HL-60/S4 (cell line): ENCODE data around the gene NFIX.

Experiments
- in situ Hi-C: fragments of 300-500 bp; cut with MboI; formaldehyde crosslinking; loops from 2 replicates; pipeline ENCODE4 v1.14.3; 2022; ENCODE audit warnings: low sequenced_read_pairs

NFIX gene

DNA sequence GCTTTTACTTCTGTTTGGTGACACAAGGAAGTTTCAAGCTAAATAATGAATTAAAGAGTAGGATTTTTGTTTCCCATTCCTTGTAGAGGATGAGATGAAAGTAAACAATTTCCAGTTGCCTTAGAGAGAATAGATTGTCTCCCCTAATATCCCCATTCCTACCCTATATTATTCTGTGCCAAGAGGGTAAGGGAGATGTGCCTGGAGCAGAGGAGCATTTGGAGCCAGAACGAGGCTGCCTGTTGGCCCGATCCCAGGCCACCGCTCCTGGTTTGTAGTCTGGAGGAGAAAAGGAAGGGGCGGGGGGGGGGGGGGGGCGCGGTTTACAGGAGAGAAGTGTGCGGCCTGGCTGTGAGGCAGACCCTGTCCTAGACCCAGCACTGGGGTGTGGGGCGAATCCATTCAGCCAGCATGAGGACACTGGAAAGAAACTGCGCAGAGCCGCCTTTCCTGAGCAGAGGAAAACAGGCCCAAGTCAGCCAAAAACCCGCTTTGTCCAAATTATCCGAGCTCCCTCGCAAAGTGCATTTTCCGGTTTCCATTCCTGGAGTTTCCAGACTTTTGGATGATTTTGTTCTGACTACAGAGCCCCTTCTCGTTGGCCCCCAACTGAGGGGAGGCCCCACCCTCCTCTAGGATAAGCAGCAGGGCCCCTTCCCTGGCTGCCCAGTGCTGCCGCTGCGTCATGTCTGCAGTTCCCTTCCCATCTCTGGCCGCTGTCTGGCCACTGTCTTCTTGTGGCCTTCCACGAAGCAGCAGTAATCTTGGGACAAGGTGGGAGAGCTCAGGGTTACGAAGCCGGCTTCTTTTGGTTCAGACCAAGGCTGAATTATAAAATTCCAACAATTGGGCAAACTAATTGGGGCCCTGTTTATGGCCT is 23.0 kb downstream of the NFIX start:
- in situ Hi-C loops = no loop called here

DNA sequence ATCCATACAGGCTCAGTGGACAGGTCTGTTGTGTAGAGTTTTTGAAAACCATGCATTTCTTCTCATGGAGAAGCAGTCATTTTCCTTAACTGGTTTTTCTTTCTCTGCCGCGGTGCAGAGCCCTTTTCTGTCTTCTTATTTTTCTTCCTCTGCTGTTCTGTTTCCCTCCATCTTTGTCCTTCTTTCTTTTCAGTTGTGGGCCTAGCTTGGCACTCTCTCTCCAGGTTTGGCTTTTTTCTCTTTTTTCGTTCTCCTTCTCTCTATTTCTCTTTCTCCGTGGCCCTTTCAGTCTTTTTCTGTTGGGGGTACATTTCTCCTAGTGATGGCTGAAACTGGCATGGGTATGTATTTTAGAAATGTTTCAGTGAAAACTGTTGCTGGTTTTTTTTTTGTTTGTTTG is 24.1 kb downstream of the NFIX start:
- in situ Hi-C loops = no loop called here

DNA sequence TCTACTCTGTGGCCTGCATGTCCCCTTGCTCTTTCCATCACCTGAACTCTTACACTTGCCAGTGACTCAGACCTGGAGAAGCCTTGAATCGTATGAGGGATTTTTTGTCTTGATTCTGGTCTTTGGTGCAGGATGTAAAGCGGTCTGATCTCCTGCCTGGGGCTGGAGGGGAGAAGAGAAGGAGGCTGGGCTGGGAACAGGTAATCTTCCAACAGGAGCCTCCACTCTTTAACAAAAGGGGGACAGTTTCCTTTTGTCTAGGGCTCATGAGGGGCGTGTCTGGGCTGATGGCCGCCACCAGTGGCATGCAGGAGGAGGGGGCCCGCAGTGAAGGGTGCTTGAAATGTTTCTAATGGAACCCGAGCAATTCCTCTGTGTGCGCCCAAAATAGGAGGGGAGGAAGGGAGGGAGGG is 24.7 kb downstream of the NFIX start:
- in situ Hi-C loops = no loop called here

DNA sequence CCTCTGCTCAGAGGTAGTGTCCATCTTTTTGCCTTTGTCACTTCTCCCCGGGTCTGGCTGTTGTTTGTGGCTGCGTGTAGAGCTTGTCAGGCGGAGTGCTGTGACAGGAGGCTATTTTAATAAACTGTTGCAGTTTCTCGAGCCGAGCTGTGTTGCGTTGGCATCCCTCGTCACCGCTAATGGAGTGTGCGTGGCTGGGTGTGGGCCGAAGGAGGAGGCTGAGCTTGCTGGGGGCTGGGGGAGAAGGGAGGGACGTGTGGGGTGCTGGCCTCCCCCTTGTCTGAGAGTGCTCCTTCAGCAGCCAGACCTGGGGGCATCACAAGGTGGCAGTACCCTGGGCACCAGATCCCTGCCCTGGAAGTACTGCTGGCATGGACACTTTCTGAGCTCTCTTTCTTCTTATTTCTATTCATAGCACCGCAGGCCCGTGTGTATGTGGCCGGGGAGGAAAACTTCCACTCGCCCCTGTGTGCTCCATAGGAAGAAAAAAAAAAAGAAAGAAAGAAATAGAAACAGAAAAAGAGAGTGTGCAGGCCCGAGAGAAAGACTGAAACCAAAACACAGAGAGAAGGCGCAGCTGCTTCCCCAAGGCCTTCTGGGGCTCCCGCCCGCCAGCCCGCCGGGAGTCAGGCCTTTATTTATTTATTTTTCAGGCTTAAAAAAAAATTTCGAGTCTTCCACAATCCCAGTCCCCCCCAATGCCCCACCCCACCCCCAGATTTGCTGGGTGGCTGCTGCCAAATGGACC is 27.0 kb downstream of the NFIX start:
- in situ Hi-C loops = no loop called here

DNA sequence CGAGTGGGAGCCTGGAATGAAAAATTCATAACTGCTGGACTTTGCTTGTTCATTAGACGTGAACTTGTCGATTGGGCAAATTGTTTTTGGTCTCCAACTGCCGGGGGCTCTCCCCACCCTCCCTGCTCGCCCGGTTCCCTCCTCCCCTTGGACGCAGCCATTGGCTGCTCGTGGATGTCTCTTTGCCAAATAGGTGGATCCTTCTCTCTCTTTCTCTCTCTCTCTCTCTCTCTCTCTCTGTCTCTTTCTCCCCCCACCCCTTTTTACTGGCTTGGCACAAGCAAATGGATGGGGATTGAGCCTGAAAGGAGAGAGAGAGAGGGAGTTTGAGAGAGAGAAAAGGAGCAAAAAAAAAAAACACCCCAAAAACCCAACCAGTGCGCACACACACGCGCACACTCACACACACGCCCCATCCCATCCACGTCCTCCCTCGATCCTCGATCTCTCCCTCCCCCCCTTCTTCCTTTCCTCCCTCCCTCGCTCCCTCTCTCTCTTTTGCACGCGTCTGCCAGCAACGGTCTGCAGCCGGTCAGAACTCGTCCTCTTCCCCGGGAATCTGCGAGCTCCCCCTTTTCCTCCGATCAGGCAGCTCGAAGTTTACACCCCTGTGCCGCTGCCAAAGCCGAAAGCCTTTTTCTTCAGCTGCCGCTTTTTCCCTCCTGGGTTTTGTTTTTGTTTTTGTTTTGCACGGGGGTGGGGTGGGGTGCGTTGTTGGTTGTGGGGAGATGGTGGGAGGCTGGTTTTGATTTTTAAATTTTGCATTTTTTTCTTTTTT is 27.8 kb downstream of the NFIX start:
- in situ Hi-C loops = no loop called here

DNA sequence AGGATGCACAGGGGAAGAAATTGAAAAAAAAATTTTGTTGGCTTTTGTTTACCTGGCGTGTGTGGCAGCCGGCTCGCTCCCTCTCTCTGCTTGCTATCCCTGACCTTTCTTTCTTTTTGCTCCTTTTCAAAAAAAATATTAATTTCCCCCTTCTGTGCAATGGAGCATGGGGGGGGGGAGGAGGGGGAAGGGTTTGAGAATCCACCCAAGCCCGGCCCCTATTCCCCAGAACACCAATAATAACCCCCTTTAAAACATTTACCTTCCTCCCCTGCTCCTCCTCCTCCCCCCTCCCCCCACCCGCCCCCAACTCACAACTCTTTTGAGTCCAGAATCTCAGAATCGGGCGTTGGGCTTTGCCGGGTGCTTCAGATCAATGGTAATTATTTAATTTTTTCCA is 28.4 kb downstream of the NFIX start:
- in situ Hi-C loops = no loop called here

DNA sequence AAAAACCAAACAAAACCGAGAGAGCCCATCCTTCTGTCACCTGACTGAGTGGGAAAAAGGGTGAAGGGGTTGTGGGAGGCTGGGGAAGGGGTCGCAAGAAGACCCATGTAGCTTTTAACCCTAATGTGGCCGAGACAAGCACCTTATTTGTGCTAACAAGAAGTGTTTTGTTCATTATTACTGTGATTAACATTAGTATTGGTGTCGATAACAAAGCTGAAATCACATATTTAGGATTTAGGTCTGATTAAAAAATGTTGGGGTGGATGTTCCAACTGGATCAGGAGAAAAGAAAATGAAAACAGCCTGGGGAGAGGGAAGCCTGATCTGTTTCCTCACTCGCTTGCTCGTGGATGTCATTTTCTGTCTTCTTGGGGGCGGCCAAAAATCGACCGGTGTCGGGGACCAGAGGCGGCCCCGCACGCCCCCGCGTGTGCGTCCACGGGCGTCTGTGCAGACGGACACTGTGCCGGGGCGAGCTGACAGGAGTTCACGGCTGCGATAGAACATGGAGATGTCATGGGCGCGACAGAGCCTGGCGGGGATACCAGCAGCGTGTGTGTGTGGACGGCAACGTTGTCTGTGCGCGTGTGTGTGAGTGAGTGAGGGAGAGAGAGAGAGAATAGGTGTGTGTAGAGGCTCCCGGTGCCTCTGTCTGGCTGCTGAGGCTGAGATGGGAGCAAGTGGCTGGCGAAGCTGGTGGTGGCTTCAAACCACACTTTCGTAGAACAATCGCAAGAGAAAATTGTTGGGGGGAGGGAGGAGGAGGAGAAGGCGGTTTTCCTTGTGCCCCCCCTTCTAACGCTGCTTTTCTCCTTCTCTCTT is 29.1 kb downstream of the NFIX start:
- in situ Hi-C loops = no loop called here

DNA sequence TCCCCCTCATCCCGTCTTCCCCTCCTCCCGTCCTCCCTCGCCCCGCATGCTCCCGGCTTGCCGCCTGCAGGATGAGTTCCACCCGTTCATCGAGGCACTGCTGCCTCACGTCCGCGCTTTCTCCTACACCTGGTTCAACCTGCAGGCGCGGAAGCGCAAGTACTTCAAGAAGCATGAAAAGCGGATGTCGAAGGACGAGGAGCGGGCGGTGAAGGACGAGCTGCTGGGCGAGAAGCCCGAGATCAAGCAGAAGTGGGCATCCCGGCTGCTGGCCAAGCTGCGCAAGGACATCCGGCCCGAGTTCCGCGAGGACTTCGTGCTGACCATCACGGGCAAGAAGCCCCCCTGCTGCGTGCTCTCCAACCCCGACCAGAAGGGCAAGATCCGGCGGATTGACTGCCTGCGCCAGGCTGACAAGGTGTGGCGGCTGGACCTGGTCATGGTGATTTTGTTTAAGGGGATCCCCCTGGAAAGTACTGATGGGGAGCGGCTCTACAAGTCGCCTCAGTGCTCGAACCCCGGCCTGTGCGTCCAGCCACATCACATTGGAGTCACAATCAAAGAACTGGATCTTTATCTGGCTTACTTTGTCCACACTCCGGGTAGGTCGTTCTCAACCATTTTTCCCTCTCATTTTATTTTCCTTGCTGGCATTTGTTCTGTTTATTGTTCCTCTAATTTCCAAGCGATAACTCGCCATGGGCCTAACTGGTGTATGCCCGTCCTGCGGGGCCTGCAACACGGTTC is 29.8 kb downstream of the NFIX start:
- in situ Hi-C loops = no loop called here

DNA sequence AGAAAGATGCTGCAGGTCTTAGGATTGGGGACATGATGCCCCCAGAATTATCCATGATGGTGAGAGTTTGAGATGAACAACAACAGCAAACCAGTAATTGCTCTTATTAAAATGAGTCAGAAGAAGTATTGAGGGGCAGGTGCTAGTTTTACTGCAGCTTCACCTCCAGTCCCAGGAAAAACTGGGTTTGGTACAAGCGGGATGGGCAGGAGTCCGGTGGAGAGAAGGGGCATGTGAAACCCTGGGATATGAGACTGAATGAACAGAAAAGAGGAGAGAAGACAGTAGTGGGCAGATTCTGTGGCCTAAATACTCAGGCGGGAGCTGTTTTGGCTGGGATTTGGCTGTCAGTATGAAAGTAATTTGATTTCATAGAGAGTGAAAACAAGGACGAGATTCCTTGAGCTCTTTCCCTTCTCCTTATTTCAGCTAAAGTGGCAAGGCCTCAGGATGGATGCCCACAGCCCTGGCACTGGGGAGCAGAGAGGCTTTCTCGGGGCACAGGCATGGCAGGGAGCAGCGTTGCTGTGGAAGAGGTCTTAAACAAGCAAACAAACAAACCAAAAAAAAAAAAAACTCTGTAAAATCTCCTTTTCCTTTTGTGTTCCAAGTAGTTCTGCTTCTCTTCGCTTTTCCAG is 30.7 kb downstream of the NFIX start:
- in situ Hi-C loops = no loop called here

DNA sequence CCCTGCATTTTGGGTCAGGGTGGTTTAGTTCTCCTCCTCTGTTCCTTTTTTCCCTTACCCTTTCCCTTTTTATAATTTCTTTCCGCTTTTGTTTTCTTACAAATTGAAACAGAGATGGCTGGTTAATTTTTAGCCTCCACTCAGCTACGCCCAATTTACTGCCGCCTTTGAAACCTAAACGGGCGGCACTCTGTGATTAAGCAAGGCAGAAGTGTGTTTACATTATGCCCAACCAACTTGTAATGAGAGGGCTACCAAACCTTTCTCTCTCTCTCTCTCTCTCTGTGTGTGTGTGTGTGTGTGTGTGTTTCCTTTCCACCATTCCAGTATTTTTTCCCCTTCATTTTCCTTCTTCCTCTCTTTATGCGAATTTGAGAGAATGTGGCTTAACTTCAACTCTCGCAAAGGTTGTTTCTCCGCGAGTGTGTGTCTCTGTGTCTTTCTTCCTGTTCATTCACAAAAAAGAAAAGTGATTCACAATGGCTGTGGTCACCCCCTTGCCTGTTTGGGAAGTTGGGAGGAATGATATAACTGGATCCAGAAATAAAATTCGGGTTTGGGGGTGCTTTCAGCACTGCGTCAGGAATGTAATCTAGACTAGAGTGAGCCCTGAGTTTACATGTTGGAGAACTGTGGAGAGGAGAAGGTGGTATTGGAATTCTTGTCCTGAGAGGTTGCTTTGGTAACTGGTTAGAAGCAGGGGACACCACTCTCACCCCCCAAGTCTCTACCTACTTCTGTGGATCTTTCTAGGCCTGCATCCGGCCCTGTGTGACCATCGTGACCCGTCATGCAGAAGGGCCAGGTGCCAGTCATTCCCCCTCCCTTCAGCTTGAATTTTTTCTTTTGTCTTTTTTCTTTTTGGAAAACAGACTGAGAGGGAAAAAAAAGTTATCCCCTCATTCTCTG is 31.4 kb downstream of the NFIX start:
- in situ Hi-C loops = no loop called here

DNA sequence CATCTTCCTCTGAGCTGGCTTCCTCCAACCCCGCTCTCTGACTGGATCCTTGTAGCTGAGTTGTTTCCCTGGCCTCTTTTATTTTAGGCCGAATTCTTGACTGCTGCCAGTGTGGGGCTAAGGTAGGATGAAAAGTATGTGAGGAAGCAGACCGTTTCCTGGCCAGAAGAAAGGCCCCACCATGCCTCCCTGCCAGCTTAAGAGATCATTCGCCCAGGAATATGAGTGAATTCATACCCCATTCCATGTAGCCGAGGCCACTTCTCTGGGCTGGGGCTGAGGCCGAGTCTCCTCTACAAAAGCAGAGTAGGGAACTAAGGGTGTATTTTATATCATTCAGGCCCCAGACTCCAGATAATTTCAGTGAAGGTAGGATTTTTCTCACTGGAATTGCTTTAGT is 32.3 kb downstream of the NFIX start:
- in situ Hi-C loops = no loop called here

DNA sequence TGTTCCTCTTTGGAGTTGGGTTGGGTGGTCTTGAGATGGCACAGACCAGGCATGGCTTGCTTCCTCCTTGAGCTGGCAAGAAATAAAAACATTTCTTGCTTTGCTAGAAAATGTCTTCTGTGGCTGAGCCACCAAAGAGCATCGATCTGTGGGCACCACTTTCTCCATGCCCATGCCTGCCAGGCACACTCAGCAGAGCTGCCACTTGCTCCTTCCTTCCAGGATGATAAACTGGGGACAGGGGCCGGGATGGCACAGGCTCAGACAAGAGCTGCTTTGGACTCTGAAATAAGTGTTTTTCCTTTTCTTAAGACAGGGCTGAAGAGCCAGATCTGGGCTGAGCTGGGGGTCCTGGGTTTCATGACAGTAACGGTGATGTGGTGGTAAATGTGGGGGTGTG is 32.8 kb downstream of the NFIX start:
- in situ Hi-C loops = no loop called here

DNA sequence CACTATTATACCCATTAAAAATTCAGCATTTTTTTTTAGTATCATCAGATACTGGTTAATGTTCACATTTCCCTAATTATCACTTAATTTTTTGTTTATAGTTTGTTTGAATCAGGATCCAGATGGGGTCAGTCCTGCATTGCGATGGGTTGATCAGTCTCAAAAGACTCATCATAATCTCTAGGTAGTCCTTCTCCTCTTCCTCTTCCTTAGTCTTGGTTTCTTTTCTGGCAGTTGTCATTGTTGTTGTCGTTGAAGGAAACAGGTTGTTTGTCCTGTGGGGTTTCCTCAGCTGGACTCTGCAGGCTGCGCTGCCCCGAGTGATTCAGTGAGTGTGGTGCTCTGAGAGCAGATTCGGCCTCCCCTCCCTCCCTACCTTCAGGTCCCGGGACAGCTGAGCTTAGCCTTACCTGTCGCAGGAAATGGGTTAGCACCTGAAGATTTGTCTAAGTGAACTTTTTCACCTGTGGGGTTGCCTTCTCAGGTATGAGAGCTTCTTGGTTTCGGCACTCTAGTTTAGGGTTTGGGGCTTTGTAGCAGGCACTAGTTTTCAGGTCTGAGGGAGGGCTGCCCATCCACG is 34.1 kb downstream of the NFIX start:
- in situ Hi-C loops = no loop called here

DNA sequence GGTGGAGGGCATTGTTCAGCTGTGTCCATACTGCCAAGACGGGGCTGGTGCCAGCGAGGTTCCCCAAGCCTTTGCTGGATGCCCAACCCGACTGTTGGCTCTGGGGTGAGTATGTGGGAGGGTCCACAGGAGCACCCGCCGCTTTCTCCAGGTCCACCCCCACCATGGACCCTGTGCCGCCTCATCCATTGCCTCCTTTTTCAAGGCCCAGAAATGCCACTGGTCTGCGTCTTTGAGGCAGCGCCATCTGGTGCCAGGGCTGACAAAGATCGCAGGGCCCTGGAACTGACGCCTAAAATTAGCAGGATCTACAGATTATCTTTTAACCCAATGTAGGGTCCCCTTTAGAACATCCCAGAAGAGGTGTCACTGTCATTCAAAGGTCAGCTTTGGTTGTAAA is 34.6 kb downstream of the NFIX start:
- in situ Hi-C loops = no loop called here

DNA sequence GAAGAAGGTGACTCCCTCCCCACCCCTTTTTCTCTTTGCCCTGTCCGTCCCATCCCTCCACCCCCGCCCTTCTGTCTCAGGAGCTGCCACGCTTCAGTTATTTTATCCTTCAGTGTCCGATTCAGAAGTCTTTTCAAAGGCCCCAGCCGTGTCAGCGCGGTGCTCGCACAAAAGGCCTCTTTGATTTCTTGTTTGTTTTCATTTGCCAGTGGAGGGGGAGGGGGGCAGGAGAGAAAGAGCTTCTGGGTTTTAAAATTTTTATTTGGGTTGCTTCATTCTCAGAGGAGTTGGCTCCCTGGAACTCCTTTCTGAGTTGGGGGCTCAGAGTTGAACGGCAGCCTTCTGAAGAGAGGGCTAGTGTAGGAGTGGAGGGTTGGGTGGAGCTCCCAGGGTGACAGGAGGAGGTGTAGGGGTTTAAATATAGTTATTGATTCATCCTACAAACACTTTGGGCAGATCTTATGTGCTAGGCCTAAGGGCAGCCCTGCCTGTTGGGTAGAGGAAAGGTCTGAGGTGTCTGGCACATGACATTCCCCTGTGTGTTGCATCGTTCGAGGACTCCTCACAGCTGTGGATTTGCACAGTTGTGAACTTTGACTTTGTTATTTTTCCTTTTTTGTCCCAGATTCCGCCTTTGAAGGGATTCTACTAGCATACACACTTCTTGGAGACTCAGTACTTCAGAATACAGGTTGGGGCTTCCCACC is 36.8 kb downstream of the NFIX start:
- in situ Hi-C loops = no loop called here

DNA sequence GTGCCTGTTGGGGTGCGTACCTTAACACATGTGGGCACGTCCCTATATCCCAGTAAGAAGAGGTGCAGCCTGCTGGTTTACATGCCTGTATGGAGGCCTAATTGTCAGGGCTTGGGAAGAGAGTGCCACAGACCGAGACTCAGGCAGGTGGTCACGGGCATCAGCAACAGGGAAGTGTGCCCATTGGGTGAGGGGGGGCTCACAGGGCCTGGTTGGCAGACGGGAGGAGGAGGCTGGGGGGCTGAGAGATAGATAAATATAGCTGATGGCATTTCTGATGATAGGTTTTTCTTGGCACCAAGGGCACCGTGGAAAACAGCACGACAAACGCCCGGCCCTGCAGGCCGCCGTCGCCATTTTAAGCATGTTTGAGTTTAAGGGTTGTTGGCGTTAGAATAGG is 37.6 kb downstream of the NFIX start:
- in situ Hi-C loops = no loop called here

DNA sequence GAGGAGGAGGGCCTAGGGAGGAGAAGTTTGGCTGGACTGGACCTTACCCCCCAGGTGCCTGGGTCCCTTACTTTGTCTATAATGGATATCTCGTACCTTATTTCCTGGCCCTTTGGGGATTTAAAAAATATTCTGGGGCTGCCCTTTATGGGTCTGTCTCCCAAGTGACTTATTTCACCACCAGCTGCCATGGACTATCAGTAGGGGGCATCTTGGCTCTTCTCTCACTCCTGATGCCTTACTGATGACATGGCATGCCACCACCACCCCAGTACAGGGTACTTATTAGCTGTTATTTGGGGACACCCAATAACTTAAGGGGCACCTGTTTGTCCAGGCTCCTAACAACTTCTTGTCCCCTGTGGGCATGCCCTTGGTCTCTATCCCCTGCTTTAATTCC is 38.0 kb downstream of the NFIX start:
- in situ Hi-C loops = no loop called here
